GM12892 (cell line): Measurements from ENCODE around the gene LARP4B.

Experiments used
- POLR2A ChIP-seq: IDR thresholded peaks from 2 replicates; pipeline ENCODE4 v1.6.1; 2011; ENCODE audit warnings: low read depth, low read length, control low read depth
- TAF1 ChIP-seq: IDR thresholded peaks from 2 replicates; pipeline ENCODE4 v1.6.1; 2011; ENCODE audit warnings: low read depth, mild to moderate bottlenecking, control low read depth, low read length, borderline replicate concordance

GRCh38 chr10:955127-955819, 23.8 kb upstream of the LARP4B start:
- TF ChIP-seq TAF1 (no peak), POLR2A (no peak)
